ENCODE measurements around the gene ATG9B. TPM values are rescaled to one million over a fixed set of nuclear protein-coding genes. Genes with fewer than 3 reads are reported as not detected.
"Not testable (repeated sequence)": the region's sequence is repeated elsewhere in the genome, so short reads cannot be mapped to it uniquely, and the experiment has no call there.

Gene ATG9B
- total RNA-seq, 4 donors from 2014 or later = 47.6 to 125 (median 59.8) TPM

DNA sequence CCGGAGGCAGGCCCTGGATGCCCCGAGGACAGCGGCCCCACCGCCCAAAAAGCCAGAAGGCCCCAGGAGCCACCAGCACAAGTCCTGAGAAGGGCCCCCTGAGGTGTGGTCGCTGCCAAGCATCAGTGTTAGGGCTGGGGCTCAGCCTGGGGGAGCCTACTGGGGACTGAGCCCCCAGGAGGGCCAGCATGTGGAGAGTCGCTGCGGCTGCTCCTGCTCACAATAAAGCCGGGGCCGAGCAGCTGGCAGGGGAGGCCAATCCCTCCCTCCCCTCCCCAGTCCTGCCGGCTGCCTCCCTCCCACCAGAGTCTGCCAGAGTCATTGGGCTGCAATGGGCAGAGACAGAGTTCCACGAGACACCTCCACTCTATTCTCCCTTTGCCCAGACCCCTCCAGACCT, 21.0 kb upstream of the ATG9B start:
- WGBS, 2 donors = 84 to 89% methylated on average over 10 to 11 of the region's 11 CpGs
- TF ChIP-seq, protein P1, sequence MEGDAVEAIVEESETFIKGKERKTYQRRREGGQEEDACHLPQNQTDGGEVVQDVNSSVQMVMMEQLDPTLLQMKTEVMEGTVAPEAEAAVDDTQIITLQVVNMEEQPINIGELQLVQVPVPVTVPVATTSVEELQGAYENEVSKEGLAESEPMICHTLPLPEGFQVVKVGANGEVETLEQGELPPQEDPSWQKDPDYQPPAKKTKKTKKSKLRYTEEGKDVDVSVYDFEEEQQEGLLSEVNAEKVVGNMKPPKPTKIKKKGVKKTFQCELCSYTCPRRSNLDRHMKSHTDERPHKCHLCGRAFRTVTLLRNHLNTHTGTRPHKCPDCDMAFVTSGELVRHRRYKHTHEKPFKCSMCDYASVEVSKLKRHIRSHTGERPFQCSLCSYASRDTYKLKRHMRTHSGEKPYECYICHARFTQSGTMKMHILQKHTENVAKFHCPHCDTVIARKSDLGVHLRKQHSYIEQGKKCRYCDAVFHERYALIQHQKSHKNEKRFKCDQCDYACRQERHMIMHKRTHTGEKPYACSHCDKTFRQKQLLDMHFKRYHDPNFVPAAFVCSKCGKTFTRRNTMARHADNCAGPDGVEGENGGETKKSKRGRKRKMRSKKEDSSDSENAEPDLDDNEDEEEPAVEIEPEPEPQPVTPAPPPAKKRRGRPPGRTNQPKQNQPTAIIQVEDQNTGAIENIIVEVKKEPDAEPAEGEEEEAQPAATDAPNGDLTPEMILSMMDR (IDR thresholded peaks at IDR 0.05) = no peak
- TF ChIP-seq POLR2A (IDR thresholded peaks at IDR 0.05) = no peak
- no peak overlapping the region for H3K4me3 ChIP-seq (ENCODE audit: low read depth, poor library complexity, severe bottlenecking)
- DNase-seq (ENCODE audit: low spot score in 2 of 2) = no peak
- intact Hi-C loops (cut with DNase I; ENCODE audit: low total_unique reads) = no loop called here

GRCh38 chr7:151043959-151044358, 19.7 kb upstream of the ATG9B start:
- DNase-seq (ENCODE audit: low spot score in 2 of 2) = no peak
- intact Hi-C loops (cut with DNase I; ENCODE audit: low total_unique reads) = no loop called here
- TF ChIP-seq POLR2A (IDR thresholded peaks at IDR 0.05) = no peak
- TF ChIP-seq, protein P1 (IDR thresholded peaks at IDR 0.05) = no peak
- H3K4me3 ChIP-seq (ENCODE audit: low read depth, poor library complexity, severe bottlenecking) = no peak overlapping the region
- WGBS, 2 donors = 91 to 93% methylated on average over 7 to 20 of the region's 20 CpGs

DNA sequence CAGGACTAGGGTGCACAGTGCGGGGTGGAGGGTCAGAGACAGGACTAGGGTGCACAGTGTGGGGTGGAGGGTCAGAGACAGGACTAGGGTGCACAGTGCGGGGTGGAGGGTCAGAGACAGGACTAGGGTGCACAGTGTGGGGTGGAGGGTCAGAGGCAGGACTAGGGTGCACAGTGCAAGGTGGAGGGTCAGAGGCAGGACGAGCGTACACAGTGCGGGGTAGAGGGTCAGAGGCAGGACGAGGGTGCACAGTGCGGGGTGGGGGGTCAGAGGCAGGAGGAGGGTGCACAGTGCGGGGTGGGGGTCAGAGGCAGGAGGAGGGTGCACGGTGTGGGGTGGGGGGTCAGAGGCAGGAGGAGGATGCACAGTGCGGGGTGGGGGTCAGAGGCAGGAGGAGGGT, 19.2 kb upstream of the ATG9B start:
- WGBS, 2 donors = 88 to 90% methylated on average over 10 of the region's 10 CpGs
- DNase-seq (ENCODE audit: low spot score in 2 of 2); intact Hi-C loops (cut with DNase I; ENCODE audit: low total_unique reads); H3K4me3 ChIP-seq (ENCODE audit: low read depth, poor library complexity, severe bottlenecking): not testable (repeated sequence)

DNA sequence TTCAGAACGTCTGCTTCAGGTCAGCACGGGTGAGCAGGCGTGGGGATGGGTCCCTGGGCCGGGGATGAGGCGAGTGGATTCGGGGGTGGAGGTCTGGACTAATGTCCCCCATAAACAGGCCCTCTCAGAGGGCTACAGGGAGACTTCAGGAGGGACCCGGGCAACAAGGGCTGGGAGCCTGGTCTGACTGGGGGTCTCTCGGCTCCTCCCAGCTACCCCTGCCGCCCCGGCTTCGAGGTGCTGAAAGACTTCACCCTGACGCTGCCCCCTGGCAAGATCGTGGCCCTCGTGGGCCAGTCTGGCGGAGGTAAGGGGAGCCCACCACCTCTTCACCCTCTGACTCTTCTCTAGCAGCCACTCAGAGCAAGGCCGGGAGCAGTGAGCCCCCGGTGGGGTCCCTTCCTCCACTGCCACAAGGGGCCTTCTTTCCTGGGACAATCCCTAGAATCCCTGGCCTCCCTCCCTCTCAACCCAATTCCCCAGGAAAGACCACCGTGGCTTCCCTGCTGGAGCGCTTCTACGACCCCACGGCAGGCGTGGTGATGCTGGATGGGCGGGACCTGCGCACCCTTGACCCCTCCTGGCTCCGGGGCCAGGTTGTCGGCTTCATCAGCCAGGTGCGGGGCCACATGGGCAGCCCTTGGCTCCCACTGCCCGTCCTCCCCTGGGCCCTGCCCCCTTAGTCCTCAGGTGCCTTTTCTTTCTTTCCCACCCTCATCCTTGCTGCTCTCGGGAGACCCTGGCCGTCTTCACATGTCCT, 16.5 kb upstream of the ATG9B start:
- 91 to 95% methylated on average over 30 of the region's 30 CpGs for WGBS, 2 donors

DNA sequence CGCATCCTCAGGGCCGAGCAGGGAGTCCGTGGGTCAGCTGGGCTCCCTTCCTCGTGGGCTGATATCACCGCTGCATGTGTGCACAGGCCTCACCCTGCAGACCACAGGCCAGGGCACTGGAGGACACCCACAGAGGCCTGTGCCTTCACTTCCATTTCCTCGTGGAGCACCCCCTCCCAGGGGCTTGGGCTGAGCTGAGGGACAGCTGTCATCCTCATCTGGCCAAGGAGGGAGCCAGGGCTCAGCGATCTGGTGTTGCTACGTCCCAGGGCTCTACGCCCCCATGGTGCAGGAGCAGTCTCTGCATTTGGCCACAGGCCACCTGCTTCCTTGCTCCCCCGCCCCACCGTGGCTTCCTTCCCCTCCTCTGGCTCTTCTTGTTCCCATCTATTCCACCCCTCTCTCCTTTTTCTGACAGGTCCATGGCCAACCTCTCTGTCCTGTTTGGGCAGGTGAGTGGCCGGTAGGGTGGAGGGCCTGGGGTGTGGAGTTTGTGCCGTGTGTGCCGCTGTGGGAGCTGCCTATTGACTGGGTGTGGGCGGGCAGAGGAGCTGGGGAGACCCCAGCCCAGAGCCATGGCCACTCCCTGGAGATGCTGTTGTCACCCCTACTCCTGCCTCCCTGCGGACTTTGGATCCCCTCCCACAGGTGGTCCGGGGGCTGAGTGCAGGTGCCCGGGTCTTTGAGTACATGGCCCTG, 15.7 kb upstream of the ATG9B start:
- 74 to 77% methylated on average over 16 to 18 of the region's 18 CpGs for WGBS, 2 donors
- no peak for DNase-seq (ENCODE audit: low spot score in 2 of 2)
- no peak for TF ChIP-seq POLR2A (IDR thresholded peaks at IDR 0.05)
- TF ChIP-seq, protein P1 (IDR thresholded peaks at IDR 0.05) = no peak
- H3K4me3 ChIP-seq (ENCODE audit: low read depth, poor library complexity, severe bottlenecking) = no peak overlapping the region
- intact Hi-C loops (cut with DNase I; ENCODE audit: low total_unique reads) = no loop called here

More for the DNA sequence above, 16.5 kb upstream of the ATG9B start:
- DNase-seq (ENCODE audit: low spot score in 2 of 2) = no peak
- intact Hi-C loops (cut with DNase I; ENCODE audit: low total_unique reads) = no loop called here
- H3K4me3 ChIP-seq (ENCODE audit: low read depth, poor library complexity, severe bottlenecking) = no peak overlapping the region
- no peak for TF ChIP-seq POLR2A (IDR thresholded peaks at IDR 0.05)
- TF ChIP-seq, protein P1 (IDR thresholded peaks at IDR 0.05) = no peak
